Activated effector memory CD4-positive, alpha-beta T cell treated with anti-CD3 and anti-CD28 coated beads, Interleukin-2, amount 50 U/mL, for 16 hours (primary cell): ENCODE measurements around the gene AFDN.
"Not testable (repeated sequence)": the region's sequence is repeated elsewhere in the genome, so short reads cannot be mapped to it uniquely, and the experiment has no call there.

ENCODE experiments used
- DNase-seq: peaks from one replicate; pipeline ENCODE4 v3.0.0-alpha.2; 2020

The AFDN gene

DNA sequence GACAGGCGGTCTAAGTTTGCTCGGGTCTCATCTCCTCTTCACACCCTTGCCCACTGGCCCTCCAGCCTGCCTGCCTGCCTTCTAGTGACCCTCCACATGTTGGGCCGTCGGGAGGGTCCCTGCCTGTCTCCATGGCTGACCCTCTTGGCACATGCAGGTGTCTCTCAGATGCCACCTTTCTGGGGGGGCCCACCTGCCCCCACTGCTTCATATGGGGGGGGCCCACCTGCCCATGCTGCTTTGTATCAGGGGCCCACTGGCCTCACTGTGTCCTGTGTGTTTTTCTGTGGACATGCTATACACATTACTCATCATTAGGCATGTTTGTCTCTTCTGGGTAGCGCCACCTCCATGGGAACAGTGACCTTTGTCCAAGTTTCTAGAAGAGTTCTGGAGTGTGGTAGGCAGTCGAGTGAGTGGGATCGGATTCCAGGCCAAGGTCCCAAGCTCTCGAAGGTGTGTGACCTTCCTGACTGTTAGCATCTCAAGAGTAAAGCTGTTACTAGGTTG lies 130.3 kb downstream of the AFDN start:
- no peak for DNase-seq

DNA sequence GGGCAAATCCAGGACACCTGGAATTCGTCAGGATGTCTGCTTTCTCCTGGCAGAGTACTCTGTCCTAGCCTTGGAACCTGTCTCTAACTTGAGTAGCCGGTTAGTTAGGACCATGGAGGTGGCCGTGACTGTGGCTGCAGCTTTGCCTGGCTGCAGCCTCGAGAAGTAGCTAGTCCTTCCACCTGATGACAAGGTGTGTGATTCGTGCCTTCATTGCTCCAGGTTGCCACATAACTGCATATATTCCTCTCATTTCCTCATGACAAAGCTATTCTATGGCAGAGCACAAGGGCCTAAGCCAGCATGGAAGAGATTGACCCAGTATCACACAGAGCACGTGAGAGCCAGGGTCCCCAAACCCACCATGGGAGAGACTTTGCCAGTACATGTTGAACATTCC lies 130.9 kb downstream of the AFDN start:
- no peak for DNase-seq

DNA sequence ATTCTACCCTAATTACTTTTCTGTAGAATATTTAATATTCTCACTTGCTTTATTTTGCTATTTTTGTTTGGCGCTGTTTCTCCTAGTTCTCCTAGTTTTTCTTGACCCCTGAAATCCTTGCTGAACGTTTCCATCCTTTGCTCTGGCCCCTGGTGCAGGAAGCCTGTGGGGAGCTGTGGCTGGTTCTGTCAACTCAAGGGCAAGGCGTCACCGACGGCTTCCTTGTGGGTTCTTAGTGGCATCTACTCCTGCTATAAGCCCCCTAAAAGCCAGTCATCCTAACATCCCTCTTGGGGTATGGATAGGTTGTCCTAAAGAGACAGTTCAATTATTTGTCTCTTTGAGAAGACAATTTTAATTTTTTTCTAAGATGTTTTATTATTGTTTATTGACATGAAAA lies 133.9 kb downstream of the AFDN start:
- no peak for DNase-seq

DNA sequence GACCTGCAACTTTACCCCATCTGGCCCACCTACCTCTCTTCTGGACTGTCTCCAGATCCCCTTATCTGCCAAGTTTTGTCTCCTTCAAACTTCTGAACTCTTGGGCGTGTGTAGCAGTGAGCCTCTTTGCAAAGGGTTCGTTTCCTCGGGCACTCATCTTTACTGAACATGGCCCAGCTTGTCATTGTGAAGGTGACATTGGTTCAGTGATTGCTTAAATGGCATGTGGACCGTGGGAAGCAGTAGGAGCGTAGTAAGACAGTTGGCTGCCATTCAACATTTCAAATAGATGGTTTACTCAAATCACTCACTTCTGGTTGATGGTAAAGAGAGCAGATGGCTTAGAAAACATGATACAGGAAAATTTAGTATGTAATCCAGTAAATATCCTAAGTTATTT lies 136.0 kb downstream of the AFDN start:
- no peak for DNase-seq

DNA sequence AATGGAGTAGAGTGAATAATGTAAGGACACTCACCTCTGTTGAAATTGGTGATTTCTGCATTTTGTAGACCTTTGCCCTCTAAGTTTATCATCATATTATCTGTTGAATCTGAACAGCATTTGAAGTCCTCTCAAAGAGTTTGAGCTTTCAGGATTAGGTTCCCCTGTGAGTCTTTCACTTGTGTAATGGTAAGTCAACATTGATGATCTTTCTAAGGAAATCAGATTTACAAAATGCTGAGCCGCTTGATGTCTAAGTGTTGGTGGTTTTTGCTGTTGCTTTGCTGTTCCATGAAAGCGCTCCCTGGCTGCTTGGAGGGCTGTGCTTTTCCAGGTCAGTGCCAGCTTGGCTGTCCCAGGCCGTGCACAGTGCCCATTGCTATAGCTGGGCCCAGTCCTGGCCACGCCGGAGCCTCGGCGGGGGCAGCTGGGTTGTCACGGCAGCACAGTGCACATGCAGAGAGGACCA lies 136.9 kb downstream of the AFDN start:
- DNase-seq, result no peak

DNA sequence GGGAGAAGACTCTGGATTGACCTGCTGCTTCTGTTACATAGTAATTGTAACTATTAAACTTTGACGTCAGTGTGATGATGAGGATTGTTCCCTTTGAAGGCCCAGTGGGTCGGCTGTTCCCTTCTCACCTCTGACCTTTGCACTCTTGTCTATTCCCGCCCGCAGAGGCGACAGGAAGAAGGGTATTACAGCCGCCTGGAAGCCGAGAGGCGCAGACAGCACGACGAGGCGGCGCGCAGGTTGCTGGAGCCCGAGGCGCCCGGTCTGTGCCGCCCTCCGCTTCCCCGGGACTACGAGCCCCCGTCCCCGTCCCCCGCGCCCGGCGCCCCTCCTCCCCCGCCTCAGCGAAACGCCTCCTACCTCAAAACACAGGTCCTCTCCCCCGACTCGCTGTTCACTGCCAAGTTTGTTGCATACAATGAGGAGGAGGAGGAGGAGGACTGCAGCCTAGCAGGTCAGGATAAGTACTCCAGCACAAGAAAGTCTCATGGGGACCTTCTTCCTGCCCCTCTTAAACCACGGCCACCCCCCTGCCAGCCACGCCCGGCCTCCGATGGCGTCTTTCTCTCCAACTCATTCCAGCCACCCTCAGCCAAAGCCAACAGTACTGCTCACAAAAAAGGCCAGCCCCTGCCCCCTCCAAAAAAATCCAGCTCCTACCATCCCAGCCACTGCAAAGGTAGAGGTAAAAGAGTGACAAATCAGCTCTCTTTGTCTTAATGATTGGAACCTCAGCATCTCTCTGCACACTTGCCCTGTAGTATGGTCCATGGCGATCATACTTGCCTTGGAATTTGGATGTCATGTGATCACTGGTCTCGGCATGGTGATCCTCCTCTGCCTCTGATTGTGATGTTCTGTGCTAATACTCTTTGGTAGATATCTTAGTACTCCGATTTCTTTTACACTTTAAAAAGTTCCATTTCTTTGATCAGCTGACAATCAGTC lies 139.2 kb downstream of the AFDN start:
- DNase-seq, result no peak

DNA sequence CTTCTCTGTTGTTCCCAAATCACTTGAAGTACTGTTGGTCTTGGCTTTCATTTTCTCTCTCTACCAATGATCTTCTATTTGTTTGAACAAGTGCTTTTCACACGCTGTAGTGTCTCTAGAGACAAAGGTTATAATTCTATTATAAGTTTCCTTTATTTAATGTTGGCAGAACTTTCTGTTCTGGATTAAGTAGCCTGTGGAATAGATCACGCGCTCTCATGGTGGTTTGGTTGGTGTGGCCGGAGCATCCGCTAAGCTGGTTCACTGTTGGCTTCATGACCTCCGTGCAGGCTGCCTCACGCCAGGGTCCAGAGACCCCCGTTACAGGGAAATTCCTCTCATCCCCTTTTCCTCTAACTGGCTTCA lies 139.8 kb downstream of the AFDN start:
- DNase-seq, result no peak

DNA sequence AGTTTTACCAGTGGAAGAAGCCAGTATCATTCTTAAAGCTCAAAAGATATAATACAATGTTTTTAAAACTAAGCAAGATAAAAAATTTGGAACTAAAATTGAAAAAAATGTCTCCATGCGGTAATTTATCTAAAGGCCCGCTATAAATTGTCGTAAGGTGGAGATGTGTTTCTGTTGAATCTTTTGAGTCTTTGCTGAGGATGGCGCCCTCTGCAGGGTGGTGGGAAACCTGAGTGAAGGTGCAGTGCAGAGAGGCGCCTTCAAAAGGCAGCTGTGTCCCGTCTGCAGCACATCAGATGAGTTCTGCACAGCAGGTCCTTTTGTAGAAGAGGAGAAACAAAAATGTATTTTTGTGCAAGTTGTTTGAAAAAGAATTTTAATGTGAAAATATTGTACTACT lies 141.4 kb downstream of the AFDN start:
- no peak for DNase-seq

DNA sequence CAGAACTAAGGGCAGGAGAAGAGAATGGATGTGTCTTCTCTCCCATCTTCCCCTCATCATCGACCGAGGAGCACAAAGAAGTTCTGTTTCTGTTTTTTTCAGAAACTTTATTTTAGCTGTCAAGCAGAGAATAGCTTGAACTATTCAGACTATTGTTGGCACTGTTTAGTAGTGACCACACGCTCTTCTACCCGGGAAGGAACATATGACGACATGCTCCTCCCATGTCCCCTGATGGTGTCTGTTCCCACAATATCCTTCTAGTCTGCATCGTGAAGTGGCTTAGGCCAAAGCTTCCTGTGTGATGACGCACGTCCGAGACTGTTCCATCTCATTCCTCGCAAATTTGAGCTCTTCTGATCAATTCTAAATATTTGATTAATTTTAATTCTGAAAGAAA lies 143.5 kb downstream of the AFDN start:
- DNase-seq, result no peak

DNA sequence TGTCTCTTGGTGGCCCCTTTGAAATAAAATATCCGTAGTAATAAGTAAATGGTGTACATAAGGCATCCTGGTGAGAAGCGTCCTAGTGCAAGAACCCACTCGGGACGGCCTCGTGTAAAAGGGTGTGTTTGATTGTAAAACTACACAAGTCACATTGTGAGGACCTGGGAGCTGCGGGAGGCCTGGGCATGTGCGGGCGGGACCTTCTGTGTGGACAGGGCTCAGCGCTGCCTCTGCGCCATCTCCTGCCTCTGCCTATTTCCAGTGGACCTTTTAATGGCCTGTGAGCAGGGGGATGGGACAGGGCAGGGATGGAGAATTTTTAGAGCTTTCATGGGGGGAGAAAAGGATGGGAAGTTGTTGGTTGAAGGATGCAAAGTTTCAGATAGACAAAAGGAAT lies 145.5 kb downstream of the AFDN start:
- DNase-seq, result no peak

DNA sequence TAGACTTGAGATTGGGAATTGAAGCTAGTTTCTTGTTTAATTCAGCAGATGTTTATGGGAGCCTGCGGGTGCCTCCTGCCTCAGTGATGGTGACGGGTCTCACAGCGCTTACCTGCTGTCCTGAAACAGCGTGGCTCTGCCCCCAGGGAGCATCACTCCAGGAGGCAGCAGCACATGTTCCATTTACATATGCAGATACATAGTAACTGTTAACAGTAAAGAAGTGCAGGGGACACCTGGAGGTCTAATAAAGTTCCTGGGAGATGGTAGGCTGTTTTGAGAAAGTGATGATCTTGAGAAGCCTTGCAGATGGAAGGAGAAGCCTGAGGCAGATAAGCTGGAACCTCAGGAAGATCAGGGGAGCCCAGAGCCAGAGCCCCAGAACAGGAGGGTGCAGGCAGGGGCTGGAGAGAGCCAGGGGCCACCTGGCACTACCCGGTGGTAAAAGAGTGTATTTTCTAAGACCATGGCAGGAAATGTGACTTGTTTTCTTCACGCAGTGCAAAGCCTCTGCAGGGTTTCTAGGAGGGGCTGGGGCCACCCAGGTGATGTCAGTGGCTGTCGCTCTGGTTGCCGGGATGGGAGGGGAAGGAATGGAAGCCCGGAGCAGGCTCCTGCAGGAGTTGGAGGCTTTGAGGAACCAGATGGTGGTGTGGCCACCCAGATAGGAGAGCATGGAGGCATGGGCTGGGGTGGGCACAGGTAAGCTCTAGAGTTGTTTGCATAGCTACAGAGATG lies 146.6 kb downstream of the AFDN start:
- no peak for DNase-seq

DNA sequence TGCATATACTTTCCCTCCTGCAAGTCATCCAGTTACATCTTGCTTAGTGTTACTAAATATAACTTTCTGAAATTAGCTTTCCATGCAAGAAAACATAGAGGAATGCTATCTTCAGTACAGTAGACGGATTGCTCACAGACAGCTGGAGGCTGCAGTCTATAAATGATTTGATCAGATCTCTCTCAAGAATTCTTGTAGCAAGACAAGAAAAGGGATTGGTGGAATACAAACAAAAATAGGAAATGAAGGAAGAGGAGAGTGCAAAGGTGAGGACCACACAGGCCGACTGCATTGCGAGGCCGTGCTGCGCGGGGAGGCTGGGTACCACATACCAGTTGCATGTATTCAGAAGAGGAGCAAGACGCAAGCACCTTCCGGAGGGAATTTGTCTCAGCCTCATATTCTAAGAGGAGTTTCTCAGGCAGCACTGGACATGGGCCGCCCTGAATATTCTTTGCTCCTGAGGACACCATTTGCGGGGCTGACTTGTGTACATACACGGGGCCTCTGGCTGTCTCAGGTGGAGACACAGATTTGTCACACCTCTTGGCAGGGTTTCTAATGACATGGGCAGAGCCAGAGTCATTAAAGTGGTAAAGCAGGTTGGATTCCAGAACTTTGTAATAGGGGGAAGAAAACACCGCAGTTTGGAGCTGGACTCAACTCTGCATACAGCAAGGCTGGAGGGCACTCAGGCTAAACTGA lies 148.1 kb downstream of the AFDN start:
- DNase-seq, result no peak

DNA sequence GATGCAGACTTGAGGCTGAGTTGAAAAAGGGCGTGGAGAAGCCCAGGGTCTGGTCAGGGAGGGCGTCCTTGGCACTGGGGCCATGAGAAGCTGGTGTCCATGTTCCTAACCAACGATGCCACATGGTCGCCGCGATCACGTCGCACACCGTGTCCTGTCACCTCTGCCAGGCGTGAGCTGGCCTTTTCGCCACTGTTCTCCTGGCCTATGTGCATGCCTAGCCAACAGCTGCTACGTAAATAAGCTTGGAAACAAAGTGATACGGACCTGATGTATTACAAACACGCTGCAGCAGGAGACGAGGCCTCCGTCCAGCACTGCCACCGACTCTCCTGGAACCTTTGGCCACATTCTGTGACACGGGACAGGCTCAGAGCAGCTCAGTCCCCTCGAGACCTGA lies 148.7 kb downstream of the AFDN start:
- DNase-seq, result no peak

DNA sequence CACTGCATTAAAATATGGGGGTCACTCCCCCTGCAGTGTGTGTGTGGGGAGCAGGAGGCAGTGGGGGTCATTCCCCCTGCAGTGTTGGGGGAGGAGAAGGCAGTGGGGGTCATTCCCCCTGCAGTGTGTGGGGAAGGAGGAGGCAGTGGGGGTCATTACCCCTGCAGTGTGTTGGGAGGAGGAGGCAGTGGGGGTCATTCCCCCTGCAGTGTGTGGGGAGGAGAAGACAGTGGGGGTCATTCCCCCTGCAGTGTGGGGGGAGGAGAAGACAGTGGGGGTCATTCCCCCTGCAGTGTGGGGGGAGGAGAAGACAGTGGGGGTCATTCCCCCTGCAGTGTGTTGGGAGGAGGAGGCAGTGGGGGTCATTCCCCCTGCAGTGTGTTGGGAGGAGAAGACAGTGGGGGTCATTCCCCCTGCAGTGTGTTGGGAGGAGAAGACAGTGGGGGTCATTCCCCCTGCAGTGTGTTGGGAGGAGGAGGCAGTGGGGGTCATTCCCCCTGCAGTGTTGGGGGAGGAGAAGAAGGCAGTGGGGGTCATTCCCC lies 149.5 kb downstream of the AFDN start:
- not testable (repeated sequence) for DNase-seq

DNA sequence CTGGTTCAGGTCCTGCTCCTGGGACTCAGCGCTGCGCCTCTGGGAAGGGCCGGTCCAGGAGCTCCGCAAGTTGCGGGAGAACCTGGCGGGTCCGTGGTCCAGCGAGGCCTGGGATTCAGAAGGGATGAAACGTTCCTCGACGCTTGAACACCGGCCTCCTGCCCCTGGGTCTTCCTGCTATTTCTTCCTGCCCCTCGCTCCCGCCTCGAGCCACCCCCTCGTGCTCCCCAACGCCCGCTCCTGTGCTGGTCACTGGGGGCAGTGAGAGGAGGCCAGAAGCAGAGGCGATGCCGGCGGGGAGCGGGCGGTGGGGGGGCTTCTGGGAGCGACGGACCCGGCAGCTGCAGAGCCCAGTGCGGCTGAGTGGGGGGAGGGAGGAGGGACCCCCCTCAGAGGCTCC lies 150.0 kb downstream of the AFDN start:
- DNase-seq, result no peak

DNA sequence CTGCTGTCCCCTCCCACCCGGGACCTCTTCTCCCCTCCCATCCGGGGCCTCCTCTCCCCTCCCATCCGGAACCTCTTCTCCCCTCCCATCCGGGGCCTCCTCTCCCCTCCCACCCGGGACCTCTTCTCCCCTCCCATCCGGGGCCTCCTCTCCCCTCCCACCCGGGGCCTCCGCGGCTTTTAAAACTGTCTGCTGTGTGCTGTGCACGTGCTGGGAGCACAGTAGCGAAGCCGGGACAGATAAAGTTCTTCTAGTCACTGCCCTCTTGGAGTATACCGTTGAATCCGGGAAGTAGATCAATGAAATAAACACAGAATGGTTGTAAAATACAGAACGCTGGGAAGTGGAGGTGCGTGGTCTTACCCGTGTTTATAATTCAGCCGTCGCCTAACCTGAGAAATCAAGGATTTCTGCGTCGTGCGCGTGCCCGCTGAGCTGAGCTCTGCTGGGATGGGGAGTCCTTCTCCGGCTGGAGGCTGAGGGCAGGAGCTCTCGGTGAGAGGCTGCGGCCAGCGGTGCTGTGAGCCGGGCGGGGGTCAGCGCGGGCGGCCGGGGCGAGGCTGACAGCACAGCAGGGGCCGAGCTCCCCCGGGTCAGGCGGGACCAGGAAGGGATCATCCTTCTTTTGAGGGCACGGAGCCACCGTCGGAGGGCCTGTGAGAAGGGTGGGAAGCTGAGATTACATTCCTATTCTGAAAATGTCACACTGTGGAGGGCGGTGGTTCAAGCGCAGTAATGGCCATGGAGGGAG lies 151.2 kb downstream of the AFDN start:
- DNase-seq, result no peak

DNA sequence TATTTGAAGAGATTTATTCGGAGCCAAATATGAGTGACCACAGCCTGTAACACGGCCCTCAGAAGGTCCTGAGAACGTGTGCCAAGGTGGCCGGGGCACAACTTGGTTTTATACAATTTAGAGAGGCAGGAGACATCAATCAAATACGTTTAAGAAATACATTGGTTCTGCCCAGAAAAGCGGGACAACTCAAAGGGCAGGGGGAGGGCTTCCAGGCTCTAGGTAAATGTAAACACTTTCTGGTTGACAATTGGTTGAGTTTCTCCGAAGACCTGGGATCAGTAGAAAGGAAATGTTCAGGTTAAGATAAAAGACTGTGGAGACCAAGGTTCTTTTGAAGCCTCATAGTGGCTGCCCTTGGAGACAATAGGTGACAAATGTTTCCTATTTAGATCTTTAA lies 151.9 kb downstream of the AFDN start:
- no peak for DNase-seq

DNA sequence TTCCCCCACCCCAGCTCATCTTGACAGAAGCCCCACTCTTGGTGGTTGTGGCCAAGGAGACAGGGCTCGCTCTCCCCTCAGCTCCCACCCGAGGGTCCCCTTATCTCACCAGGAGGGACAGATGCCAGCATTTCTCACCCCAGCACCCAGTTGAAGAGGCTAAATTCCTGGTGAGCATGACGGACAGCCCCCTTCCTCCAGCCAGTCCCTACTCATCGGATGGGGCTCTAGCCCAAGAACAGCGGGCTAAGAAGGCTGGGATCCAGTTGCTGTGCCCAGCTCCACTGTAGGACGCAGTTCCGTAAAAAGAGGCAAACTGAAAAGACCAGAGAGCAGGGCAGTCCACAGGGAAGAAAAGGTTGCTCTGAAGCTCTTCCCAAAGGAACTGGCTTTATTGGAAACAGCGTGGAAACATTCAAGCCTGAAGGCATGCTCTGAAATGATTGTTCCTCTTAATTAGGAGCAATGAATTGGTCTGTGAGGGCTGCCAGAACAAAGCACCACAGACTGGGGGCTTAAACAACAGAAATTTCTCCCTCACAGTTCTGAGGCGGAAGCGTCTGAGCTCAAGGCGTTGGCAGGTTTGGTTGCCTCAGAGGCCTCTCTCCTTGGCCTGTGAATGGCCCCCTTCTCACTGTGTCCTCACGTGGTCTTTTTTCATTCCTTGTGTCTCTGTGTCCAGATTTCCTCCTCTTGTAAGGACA lies 152.9 kb downstream of the AFDN start:
- DNase-seq, result no peak

DNA sequence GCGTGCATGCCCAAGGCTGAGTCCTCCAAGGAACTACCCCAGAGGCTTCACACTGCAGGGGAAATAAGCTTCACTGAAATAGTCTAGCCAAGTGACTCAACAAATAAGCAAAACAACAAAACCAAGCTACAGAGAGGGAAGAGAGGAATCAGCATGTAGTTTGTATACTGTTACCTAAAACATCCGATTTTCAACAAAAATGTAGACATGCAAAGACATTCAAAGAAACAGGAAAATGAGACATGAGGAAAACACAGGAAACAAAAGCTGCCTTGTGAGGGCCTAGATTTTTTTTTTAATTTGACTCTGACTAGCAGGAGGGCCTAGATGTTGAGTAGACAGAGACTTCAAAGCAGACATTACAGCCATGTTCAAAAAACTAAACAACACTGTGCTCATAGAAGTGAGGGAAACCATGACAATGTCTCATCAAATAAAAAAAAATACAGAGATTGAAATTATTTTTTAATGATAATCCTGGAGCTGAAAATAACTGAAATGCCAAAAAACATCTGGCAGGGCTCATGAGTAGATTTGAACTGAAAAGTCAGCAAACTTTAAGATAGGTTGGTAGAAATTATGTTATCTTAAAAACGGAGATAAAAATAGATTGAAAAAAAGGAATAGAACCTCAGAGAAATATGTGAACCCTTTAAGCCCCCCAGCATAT lies 154.3 kb downstream of the AFDN start:
- DNase-seq, result no peak

DNA sequence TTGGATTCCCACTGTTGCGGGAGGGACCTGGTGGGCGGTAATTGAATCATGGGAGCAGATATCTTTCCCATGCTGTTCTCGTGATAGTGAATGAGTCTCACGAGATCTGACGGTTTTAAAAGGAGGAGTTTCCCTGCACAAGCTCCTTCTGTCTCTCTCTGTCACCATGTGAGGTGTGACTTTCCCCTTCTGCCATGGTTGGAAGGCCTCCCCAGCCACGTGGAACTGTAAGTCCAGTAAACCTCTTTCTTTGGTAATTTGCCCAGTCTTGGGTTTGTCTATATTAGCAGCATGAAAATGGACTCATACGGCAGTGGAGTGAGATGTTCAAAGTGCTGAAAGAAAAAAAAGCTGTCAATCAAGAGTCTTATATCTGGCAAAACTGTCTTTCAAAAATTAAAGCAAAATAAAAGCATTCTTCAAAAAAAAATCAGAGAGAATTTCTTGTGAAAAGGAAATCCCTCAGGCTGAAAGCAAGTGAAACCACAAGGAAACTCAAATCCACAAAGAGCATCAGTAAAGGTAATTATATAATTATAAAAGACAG lies 155.3 kb downstream of the AFDN start:
- no peak for DNase-seq
